Measurements from ENCODE around the gene RASD1. TPM values are rescaled to one million over a fixed set of nuclear protein-coding genes. Genes with fewer than 3 reads are reported as not detected.

Gene RASD1
- total and polyA plus RNA-seq, 2 experiments from 2014 or later: 1.2 to 2.2 TPM

GRCh38 chr17:17497845-17498520 is 1.8 kb upstream of the RASD1 start:
- TF ChIP-seq EZH2phosphoT487 (IDR thresholded peaks at IDR 0.05; ENCODE audit: insufficient read depth, low read depth) (no peak), EZH2 (IDR thresholded peaks at IDR 0.05; ENCODE audit: insufficient read depth, poor library complexity, severe bottlenecking) (no peak)
- Histone ChIP-seq H4K20me1 (ENCODE audit: insufficient read depth) (no peaks in the 10 kb centered on the region), H2AFZ (no peak overlapping the region), H3K36me3 (ENCODE audit: low read depth) (no peaks in the 10 kb centered on the region), H3K27me3 (replicated peaks; ENCODE audit: insufficient read depth) (no peaks in the 10 kb centered on the region), H3K4me2 (ENCODE audit: unreplicated experiment) (no peak overlapping the region), H3K9me3 (ENCODE audit: low read depth) (no peaks in the 10 kb centered on the region), H3K9ac (no peak overlapping the region), H3F3A (ENCODE audit: insufficient read depth) (0 out of 2 replicates have a peak, but pooled peaks cover under 1% of the 10 kb centered on the region), H3K79me2 (ENCODE audit: insufficient read depth) (no peaks in the 10 kb centered on the region), H3K4me1 (ENCODE audit: insufficient read depth) (peaks cover 3% of the 10 kb centered on the region; the same call in 1 of the 2 replicates), H3K27ac (no peak overlapping the region), H3K4me3 (no peak overlapping the region), H3K9me2 (ENCODE audit: insufficient read depth) (no peaks in the 10 kb centered on the region)
- no peak for DNase-seq
- in situ Hi-C loops (cut with MboI): loop anchor here (10.0 kb wide), 1 partner anchor 143 kb away; no protein-coding TSS in a partner anchor
- WGBS, 2 experiments (ENCODE audit: low coverage in 1 of 2, low lambda C conversion rate in 2 of 2, missing lambda C conversion rate in 2 of 2): 91 to 94% methylated on average over 10 of the region's 10 CpGs

GRCh38 chr17:17497065-17497844 is 1.1 kb upstream of the RASD1 start:
- no peaks in the 10 kb centered on the region for H3K79me2 ChIP-seq (ENCODE audit: insufficient read depth)
- H3K9me2 ChIP-seq (ENCODE audit: insufficient read depth): no peaks in the 10 kb centered on the region
- H2AFZ ChIP-seq: peak overlapping the region; percentile 56; the same call in 1 of the 2 replicates
- H3K4me1 ChIP-seq (ENCODE audit: insufficient read depth): peaks cover 3% of the 10 kb centered on the region; the same call in 1 of the 2 replicates
- H3K9me3 ChIP-seq (ENCODE audit: low read depth): no peaks in the 10 kb centered on the region
- no peak overlapping the region for H3K27ac ChIP-seq
- peaks cover 6% of the 10 kb centered on the region; the same call in 1 of the 2 replicates for H3F3A ChIP-seq (ENCODE audit: insufficient read depth)
- H3K4me2 ChIP-seq (ENCODE audit: unreplicated experiment): no peak overlapping the region
- no peaks in the 10 kb centered on the region for H3K36me3 ChIP-seq (ENCODE audit: low read depth)
- in situ Hi-C loops (cut with MboI): loop anchor here (10.0 kb wide), 1 partner anchor 142 kb away; no protein-coding TSS in a partner anchor
- TF ChIP-seq EZH2phosphoT487 (IDR thresholded peaks at IDR 0.05; ENCODE audit: insufficient read depth, low read depth) (no peak), EZH2 (IDR thresholded peaks at IDR 0.05; ENCODE audit: insufficient read depth, poor library complexity, severe bottlenecking) (no peak)
- DNase-seq: peak; percentile 42
- 0 out of 2 replicates have a peak overlapping the region, but pooled peaks have one; percentile 85 for H3K4me3 ChIP-seq
- 38 to 40% methylated on average over 18 of the region's 19 CpGs for WGBS, 2 experiments (ENCODE audit: low coverage in 1 of 2, low lambda C conversion rate in 2 of 2, missing lambda C conversion rate in 2 of 2)
- H3K9ac ChIP-seq: no peak overlapping the region
- no peaks in the 10 kb centered on the region for H3K27me3 ChIP-seq (replicated peaks; ENCODE audit: insufficient read depth)
- no peaks in the 10 kb centered on the region for H4K20me1 ChIP-seq (ENCODE audit: insufficient read depth)

- Histone ChIP-seq H3K4me3 (peak overlapping the region; percentile 85), H3K4me2 (ENCODE audit: unreplicated experiment) (peak overlapping the region; percentile 97), H3K4me1 (ENCODE audit: insufficient read depth) (peaks cover 3% of the 10 kb centered on the region; the same call in 1 of the 2 replicates), H3K36me3 (ENCODE audit: low read depth) (no peaks in the 10 kb centered on the region), H3K27me3 (replicated peaks; ENCODE audit: insufficient read depth) (no peaks in the 10 kb centered on the region), H3K9ac (peak overlapping the region; percentile 79), H3K79me2 (ENCODE audit: insufficient read depth) (no peaks in the 10 kb centered on the region), H3K9me2 (ENCODE audit: insufficient read depth) (no peaks in the 10 kb centered on the region), H2AFZ (peak overlapping the region; percentile 81), H3F3A (ENCODE audit: insufficient read depth) (peaks cover 6% of the 10 kb centered on the region; the same call in 1 of the 2 replicates), H3K9me3 (ENCODE audit: low read depth) (no peaks in the 10 kb centered on the region), H4K20me1 (ENCODE audit: insufficient read depth) (no peaks in the 10 kb centered on the region), H3K27ac (no peak overlapping the region)
- peak; percentile 56 for DNase-seq
- TF ChIP-seq EZH2 (IDR thresholded peaks at IDR 0.05; ENCODE audit: insufficient read depth, poor library complexity, severe bottlenecking): no peak
- TF ChIP-seq EZH2phosphoT487 (IDR thresholded peaks at IDR 0.05; ENCODE audit: insufficient read depth, low read depth): no peak
- in situ Hi-C loops (cut with MboI): loop anchor here (10.0 kb wide), 1 partner anchor 141 kb away; no protein-coding TSS in a partner anchor
- WGBS, 2 experiments (ENCODE audit: low coverage in 1 of 2, low lambda C conversion rate in 2 of 2, missing lambda C conversion rate in 2 of 2): 1 to 3% methylated on average over 46 to 51 of the region's 65 CpGs
Measured at GRCh38 chr17:17495536-17496188, 533 bp downstream of the RASD1 start.
